ENCODE data around the gene SH2D1A. TPM values are rescaled to one million over a fixed set of nuclear protein-coding genes. Genes with fewer than 3 reads are reported as not detected.

The SH2D1A gene
- total RNA-seq, 2 donors from 2014 or later, result 0.52 TPM; not detected in 1

DNA sequence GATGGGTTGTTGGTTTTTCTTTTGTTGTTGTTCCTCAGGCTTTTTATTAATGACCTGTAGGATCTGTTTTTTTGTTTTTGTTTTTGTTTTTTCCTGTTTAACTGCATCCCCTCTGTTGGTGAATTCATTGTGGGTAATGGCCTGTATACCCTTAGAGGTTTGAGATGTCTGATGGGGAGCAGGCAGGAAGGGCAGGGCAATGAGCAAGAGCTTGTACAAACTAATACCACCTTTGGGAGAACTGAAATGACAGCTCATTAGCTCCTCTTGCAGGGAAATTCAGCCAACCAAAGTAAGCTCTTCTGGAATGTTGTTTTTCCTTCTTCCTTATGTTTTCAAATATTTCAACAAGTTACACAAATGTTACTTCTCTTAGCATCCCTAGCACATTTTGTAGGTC, 23.4 kb downstream of the SH2D1A start:
- H3K27ac ChIP-seq, result no peak overlapping the region
- DNase-seq (no peak), ATAC-seq (no peak)
- no peak overlapping the region for H3K4me3 ChIP-seq
- H3K27me3 ChIP-seq, result no peaks in the 10 kb centered on the region
- no peaks in the 10 kb centered on the region for H3K9me3 ChIP-seq
- H3K36me3 ChIP-seq (replicated peaks in 1 of 2; ENCODE audit: insufficient read depth in 1 of 2, low read depth in 2 of 2), result no peaks in the 10 kb centered on the region
- H3K4me1 ChIP-seq, result no peaks in the 10 kb centered on the region
- intact Hi-C loops (cut with DNase I), result no loop called here
- no peak for TF ChIP-seq POLR2A (IDR thresholded peaks at IDR 0.05)
- TF ChIP-seq CTCF (IDR thresholded peaks at IDR 0.05), result no peak

- no peak overlapping the region for H3K4me3 ChIP-seq
- no peak for DNase-seq
- TF ChIP-seq POLR2A (IDR thresholded peaks at IDR 0.05), result no peak
- TF ChIP-seq CTCF (IDR thresholded peaks at IDR 0.05), result no peak
- no peak for ATAC-seq
- WGBS, 2 donors, result 90 to 96% methylated on average over 1 of the region's 1 CpG
- H3K27ac ChIP-seq, result no peak overlapping the region
- intact Hi-C loops (cut with DNase I), result no loop called here
- H3K36me3 ChIP-seq (replicated peaks in 1 of 2; ENCODE audit: insufficient read depth in 1 of 2, low read depth in 2 of 2), result no peaks in the 10 kb centered on the region
- no peaks in the 10 kb centered on the region for H3K4me1 ChIP-seq
- H3K27me3 ChIP-seq, result no peaks in the 10 kb centered on the region
- H3K9me3 ChIP-seq, result no peaks in the 10 kb centered on the region
These were observed 27.0 kb downstream of the SH2D1A start for GRCh38 chrX:124373348-124373747.

GRCh38 chrX:124378643-124379042, 32.3 kb downstream of the SH2D1A start:
- no peaks in the 10 kb centered on the region for H3K4me1 ChIP-seq
- no peak overlapping the region for H3K27ac ChIP-seq
- 54 to 69% methylated on average over 4 of the region's 4 CpGs for WGBS, 2 donors
- intact Hi-C loops (cut with DNase I), result no loop called here
- no peaks in the 10 kb centered on the region for H3K36me3 ChIP-seq (replicated peaks in 1 of 2; ENCODE audit: insufficient read depth in 1 of 2, low read depth in 2 of 2)
- ATAC-seq (no peak), DNase-seq (no peak)
- no peak overlapping the region for H3K4me3 ChIP-seq
- H3K27me3 ChIP-seq, result no peaks in the 10 kb centered on the region
- H3K9me3 ChIP-seq, result no peaks in the 10 kb centered on the region
- TF ChIP-seq POLR2A (IDR thresholded peaks at IDR 0.05) (no peak), CTCF (IDR thresholded peaks at IDR 0.05) (no peak)

DNA sequence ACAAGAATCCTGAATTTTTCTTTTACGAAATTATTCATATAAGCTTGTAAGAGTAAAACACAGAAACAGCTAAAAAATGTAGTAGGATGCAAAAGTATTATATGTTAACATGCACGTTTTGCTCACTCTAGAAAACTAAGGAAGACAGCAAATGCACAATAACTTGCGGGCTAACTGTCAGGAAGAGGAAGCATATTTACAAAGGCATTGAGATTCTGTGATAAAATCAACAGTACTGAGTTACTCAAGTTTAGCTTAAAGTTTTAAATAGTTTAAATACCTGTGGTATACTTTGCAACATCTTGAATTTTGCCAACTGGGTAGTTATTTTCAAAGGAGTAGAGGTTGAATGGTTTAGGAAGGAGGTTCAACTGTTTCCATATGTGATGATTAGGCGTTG, 37.0 kb downstream of the SH2D1A start:
- H3K4me1 ChIP-seq, result no peaks in the 10 kb centered on the region
- intact Hi-C loops (cut with DNase I), result no loop called here
- DNase-seq, result no peak
- 65 to 67% methylated on average over 4 of the region's 4 CpGs for WGBS, 2 donors
- TF ChIP-seq POLR2A (IDR thresholded peaks at IDR 0.05), result no peak
- TF ChIP-seq CTCF (IDR thresholded peaks at IDR 0.05), result no peak
- H3K27ac ChIP-seq, result no peak overlapping the region
- H3K9me3 ChIP-seq, result no peaks in the 10 kb centered on the region
- H3K36me3 ChIP-seq (replicated peaks in 1 of 2; ENCODE audit: insufficient read depth in 1 of 2, low read depth in 2 of 2), result no peaks in the 10 kb centered on the region
- H3K27me3 ChIP-seq, result no peaks in the 10 kb centered on the region
- no peak for ATAC-seq
- no peak overlapping the region for H3K4me3 ChIP-seq

- Histone ChIP-seq H3K4me1 (no peaks in the 10 kb centered on the region), H3K9me3 (no peaks in the 10 kb centered on the region), H3K27ac (no peak overlapping the region), H3K4me3 (no peak overlapping the region), H3K36me3 (replicated peaks in 1 of 2; ENCODE audit: insufficient read depth in 1 of 2, low read depth in 2 of 2) (no peaks in the 10 kb centered on the region), H3K27me3 (no peaks in the 10 kb centered on the region)
- intact Hi-C loops (cut with DNase I), result no loop called here
- WGBS, 2 donors, result 42 to 57% methylated on average over 4 to 6 of the region's 6 CpGs
- TF ChIP-seq CTCF (IDR thresholded peaks at IDR 0.05), result no peak
- no peak for TF ChIP-seq POLR2A (IDR thresholded peaks at IDR 0.05)
- ATAC-seq, result no peak
- no peak for DNase-seq
These were observed 40.0 kb downstream of the SH2D1A start for GRCh38 chrX:124386401-124386800.

Measured in body of pancreas (tissue), 4 donors.